Measurements from ENCODE around the gene PPM1F.

DNA sequence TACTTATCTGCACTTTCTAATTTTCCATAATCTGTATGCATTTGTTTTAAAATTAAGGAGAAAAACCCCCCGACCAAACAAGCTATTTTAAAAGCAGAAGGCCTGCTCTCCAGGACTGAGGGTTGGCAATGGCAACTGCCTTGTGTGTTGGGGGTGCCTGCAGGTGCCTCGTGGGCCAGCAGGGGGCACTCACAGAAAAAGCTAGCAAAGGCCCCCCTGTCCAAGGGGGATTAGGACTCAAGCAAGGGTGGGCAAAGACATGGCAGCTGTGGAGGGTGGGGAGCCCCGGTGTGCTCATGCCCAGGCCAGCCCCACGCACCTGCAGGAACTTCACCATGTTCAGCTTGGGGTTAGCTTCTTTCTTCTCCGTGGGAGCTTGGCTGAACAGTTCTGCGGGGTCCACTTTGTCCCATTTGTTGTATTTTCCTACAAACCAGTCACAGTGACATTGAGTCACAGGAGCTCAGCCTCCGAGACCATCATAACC, 19.7 kb upstream of the PPM1F start:
- no peak for TF ChIP-seq POLR2A (IDR thresholded peaks at IDR 0.05; ENCODE audit: low read depth, low read length)
- TF ChIP-seq TAF1 (IDR thresholded peaks at IDR 0.05; ENCODE audit: borderline replicate concordance, low read depth, low read length): no peak
- TF ChIP-seq POLR2AphosphoS5 (IDR thresholded peaks at IDR 0.05; ENCODE audit: low read depth, low read length): no peak

All from GM12892 (cell line).